Activated T-cell treated with anti-CD3 and anti-CD28 coated beads for 24 hours (primary cell): ENCODE data around the gene MTMR12.
A peak's percentile ranks its signal among the peaks of the same experiment; 100 is the strongest.
"Not testable (repeated sequence)": the region's sequence is repeated elsewhere in the genome, so short reads cannot be mapped to it uniquely, and the experiment has no call there.

Experiments used
- DNase-seq: peaks from one replicate; pipeline ENCODE4 v3.0.0-alpha.2; 2020; ENCODE audit warnings: low read depth

Gene MTMR12

GRCh38 chr5:32297181-32298058, 15.3 kb downstream of the MTMR12 start:
- DNase-seq, result no peak

- not testable (repeated sequence) for DNase-seq
Measured at GRCh38 chr5:32295966-32296772, 16.6 kb downstream of the MTMR12 start.

- no peak for DNase-seq
Measured at GRCh38 chr5:32291591-32291990, 21.1 kb downstream of the MTMR12 start.

- DNase-seq, result no peak
Measured at GRCh38 chr5:32290922-32291321, 21.8 kb downstream of the MTMR12 start.

- not testable (repeated sequence) for DNase-seq
Measured at GRCh38 chr5:32290501-32290900, 22.2 kb downstream of the MTMR12 start.

- not testable (repeated sequence) for DNase-seq
Measured at GRCh38 chr5:32289986-32290385, 22.8 kb downstream of the MTMR12 start.

- not testable (repeated sequence) for DNase-seq
Measured at GRCh38 chr5:32288135-32288534, 24.6 kb downstream of the MTMR12 start.

- not testable (repeated sequence) for DNase-seq
Measured at GRCh38 chr5:32287525-32287924, 25.2 kb downstream of the MTMR12 start.

- DNase-seq, result no peak
Measured at GRCh38 chr5:32285510-32286138, 27.1 kb downstream of the MTMR12 start.

- no peak for DNase-seq
Measured at GRCh38 chr5:32283539-32284377, 29.0 kb downstream of the MTMR12 start.

GRCh38 chr5:32283061-32283460, 29.7 kb downstream of the MTMR12 start:
- DNase-seq, result no peak

GRCh38 chr5:32282633-32283032, 30.1 kb downstream of the MTMR12 start:
- no peak for DNase-seq

GRCh38 chr5:32281378-32282133, 31.2 kb downstream of the MTMR12 start:
- not testable (repeated sequence) for DNase-seq

GRCh38 chr5:32280656-32281081, 32.1 kb downstream of the MTMR12 start:
- DNase-seq, result peak; percentile 12

GRCh38 chr5:32279786-32280185, 33.0 kb downstream of the MTMR12 start:
- no peak for DNase-seq

- no peak for DNase-seq
Measured at GRCh38 chr5:32279223-32279622, 33.5 kb downstream of the MTMR12 start.

- no peak for DNase-seq
Measured at GRCh38 chr5:32278406-32278805, 34.3 kb downstream of the MTMR12 start.

GRCh38 chr5:32277798-32278197, 34.9 kb downstream of the MTMR12 start:
- DNase-seq, result no peak

- DNase-seq, result no peak
Measured at GRCh38 chr5:32276173-32276853, 36.4 kb downstream of the MTMR12 start.

- no peak for DNase-seq
Measured at GRCh38 chr5:32275396-32275741, 37.4 kb downstream of the MTMR12 start.
